Activated CD8-positive, alpha-beta memory T cell treated with anti-CD3 and anti-CD28 coated beads, Interleukin-2, amount 50 U/mL, for 1 hour (primary cell): ENCODE measurements around the gene CDK19.
"Not testable (repeated sequence)": the region's sequence is repeated elsewhere in the genome, so short reads cannot be mapped to it uniquely, and the experiment has no call there.

ENCODE experiments used
- DNase-seq: peaks from one replicate; pipeline ENCODE4 v3.0.0-alpha.2; 2020; ENCODE audit errors: extremely low read depth

Gene CDK19

DNA sequence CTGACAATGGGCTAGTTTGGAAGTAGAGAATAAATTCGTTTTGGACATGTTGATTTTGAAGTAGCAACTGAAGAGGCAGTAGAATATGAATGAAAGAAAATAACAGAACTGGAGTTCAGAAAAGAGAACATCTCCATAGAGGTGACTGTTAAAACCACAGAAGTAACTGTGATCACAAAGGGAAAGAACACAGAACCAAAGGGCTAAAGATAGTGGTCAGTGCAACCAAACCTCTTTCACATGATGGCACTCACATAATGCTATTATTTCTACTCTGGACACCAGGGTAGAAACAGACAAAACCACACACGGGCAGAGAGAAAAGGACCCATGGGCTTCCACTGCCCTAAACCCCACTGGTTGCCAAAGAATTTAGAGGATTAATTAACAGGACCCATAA is 58.5 kb downstream of the CDK19 start:
- DNase-seq, result no peak

DNA sequence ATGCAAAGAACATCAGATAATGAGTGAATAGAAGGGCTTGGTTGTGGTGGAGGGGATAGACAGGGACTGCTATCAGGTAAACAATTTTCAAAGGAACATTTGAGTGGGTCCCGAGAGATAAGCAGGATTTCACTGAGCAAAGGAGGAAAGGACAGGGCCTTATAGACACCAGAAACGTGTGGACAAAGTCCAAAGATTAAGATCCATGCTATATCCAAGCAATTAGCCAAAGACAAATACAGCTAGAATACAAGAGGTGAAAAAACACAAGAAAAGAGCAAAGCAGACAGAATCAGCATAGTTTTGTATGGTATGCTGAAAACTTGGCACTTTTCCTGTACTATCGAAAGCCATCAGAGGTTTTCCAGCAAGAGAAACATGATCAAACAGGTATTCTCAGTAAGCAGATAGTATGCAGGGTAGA is 59.8 kb downstream of the CDK19 start:
- DNase-seq, result no peak

DNA sequence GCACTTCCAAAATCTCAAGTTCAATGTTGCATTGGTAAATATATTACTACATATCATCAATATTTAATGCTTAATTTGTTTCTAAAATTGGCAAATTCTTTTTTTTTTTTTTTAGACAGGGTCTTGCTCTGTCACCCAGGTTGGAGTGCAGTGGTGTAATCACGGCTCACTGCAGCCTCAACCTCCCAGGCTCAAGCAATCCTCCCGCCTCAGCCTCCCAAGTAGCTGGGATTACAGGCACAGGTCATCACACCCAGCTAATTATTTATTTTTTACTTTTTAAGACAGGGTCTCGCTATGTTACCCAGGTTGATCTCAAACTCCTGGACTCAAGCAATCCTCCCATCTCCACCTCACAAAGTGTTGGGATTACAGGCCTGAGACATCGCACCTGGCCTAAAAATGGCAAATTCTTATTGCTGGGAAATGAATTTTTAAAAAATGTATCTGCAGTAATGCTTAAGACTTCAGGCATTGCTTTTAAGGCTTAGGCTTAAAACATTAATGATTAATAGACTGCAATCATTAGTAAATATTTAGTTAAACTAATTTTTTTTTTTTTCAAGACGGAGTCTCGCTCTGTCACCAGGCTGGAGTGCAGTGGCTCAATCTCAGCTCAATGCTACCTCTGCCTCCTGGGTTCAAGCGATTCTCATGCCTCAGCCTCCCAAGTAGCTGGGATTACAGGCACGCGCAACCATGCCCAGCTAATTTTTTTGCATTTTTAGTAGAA is 61.2 kb downstream of the CDK19 start:
- DNase-seq, result not testable (repeated sequence)

DNA sequence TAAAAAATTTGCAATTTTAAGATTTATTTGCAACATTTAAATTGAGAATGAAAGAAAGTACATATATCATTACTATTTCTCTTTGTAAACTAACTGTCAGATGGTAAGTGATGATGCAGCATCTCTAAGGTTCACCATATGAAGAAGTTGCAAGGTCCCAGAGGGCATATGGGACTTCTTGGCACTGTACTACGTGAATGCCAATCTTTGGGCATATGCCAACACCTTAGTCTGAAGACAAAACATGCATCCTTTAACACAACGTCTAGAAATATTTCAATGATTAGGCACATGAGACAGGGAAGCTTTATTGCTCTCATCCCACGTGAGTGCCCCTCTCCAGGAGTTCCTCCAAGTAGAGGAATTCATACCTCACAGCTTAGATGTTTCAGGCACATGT is 66.8 kb downstream of the CDK19 start:
- no peak for DNase-seq

DNA sequence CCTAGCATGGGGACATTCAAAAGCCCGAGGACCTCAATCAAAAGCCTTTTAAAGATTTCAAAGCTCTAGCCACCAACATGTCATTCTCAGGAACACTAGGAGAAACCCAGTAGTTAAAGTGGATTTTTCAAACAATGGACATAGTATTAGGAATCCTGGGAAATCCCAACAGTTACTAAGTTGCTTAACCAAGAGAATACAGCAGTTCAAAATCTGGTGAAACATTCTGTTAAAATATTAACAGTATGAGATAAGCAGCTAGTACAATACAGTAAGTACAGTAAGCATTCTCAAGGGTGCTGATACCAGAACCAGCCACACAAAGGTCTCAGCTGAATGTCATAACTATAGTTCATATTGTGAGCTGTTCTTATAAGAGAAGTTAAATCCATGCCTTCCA is 68.6 kb downstream of the CDK19 start:
- no peak for DNase-seq

DNA sequence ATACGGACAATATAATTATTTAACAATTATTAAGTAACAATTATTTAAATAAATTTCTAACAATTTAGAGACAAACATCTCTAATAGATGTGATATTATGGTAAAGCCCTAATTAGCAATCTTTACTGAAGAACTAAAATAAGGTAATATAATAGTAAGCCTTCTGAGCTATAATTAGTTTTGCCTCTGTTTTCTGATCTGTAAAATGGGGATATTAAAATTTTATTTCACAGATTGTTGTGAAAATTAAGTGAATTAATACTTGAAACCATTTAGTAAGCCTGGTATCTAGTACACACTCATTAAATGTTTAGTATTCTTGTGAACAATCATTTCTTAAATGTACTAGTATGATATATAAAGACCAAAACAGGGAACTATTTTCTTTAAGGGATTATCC is 70.3 kb downstream of the CDK19 start:
- no peak for DNase-seq

DNA sequence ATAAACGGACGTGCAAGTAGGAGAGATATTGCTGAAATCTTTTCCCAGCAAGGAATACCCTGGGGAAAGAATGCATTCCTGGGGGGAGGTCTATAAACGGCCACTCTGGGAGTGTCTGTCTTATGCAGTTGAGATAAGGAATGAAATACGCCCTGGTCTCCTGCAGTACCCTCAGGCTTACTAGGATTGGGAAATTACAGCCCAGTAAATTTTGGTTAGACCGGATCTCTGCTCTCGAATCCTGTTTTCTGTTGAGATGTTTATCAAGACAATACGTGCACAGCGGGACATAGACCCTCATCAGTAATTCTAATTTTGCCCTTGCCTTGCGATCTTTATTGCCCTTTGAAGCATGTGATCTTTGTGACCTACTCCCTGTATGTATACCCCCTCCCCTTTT is 72.7 kb downstream of the CDK19 start:
- DNase-seq, result not testable (repeated sequence)

DNA sequence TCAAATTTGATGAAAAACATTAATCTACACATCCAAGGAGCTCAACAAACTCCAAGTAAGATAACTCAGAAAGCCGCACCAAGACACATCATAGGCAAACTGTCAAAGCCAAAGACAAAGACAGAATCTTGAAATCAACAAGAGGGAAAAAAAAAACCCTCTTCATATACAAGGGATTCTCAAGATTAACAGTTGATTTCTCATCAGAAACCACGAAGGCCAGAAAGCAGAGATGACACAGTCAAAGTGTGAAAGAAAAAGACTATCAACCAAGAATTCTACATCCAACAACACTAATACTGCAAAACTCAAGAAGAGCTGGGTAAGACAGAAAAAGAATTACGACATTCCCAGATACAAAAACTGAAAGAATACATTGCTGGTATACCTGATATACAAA is 73.8 kb downstream of the CDK19 start:
- DNase-seq, result no peak

DNA sequence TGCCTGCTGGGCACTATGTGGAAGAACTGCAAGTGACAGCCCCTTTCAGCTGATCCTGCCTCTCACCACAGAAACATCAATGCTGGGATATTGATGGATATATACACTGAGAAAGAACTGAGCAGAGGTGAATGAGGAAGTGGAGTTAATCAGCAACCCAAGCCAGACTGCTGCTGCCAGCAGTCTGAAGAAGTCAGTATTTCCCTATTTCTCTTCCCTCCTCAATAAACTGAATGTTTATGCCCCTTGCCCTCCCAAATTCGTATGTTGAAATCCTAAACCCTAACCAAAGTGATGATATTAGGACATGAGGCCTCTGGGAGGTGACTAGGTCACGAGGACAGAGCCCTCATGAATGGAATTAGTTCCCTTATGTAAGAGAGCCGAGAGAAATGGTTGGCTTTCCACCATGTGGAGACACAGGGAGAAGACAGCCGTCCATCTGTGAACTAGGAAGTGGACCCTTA is 76.3 kb downstream of the CDK19 start:
- DNase-seq, result no peak

DNA sequence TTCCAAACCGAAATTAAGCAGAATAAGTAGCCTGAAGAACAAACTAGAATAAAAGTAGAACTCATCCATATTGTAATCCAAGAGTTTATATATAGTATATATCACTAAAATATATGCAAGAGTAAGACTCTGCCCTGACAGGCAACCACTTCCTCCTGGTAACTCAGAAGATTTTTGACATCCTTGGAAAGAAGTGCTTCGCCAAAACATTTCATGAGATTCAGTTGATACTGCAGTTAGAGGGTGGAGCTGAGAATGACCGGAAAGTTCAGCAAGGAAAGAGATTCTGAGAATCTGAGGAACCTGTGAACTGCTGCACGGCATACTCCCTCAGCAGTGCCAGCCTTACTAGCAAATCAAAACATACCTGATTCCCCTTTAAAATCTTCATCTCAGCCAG is 79.6 kb downstream of the CDK19 start:
- DNase-seq, result no peak

DNA sequence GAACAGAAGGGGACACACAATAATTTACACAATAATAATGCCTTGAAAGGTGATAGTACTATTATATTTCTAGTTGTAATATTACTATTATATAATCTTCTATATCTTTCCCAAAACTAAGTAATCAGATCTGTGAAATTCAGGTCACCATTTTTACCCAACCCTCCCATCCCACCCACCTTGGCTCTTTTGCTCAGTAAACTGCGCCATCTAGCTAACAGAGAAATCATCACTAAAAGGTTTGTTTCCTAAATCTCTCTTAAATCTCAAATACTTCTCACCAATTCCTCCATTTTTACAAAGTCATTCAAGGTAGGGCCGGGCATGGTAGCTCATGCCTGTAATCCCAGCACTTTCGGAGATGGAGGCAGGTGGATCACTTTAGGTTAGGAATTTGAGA is 83.4 kb downstream of the CDK19 start:
- DNase-seq, result no peak

DNA sequence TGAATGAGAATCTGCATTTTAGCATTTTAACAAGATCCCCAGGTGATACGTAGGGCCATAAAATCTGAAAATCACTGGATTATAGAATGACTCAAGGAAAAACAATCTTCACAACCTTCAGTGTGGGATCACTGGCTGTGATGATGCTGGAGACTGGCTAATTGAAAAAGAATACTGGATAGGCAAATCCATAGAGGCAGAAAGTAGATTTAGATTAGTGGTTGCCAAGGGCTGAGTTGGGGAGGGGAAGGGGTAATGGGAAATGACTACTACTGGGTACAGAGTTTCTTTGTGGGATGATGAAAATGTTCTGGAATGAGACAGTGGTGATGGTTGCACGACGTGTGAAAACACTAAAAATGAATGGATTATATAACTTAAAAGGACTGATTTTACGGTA is 84.1 kb downstream of the CDK19 start:
- DNase-seq, result no peak

DNA sequence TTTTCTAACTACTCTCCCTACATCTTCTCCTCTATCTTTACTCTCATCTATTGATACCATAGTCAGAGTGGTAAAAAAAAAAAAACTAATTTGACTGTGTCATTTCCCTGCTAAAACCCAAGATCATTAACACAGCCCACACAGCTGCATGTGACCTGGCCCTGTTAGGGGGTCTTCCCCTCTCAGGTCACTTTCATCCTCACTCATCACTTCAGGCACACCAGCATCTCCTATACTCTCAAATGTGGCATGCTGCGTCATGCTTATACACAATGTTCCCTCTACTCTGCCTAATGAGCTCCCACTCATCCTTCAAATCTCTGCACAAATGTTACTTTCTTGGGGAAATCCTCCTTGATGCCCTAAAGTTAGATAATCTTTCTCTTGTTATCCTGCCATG is 86.8 kb downstream of the CDK19 start:
- DNase-seq, result no peak

DNA sequence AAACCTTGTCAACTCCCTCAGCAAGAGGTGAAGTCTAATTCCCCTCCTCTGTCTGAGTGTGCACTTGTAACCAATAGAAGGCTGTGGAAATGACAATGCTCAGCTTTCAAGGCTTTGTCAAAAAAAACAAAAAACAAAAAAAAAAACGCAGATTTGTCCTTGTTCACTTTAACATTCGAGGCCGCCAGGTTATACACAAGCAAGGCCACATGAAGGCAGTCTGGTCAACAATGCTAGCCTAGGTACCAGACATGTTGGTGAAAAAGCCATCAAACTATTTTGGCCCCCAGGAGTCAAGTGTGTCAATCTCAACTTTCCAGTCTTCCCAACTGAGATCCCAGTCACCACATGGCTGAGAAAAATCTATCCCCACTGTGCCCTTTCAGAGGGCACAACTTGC is 92.3 kb downstream of the CDK19 start:
- no peak for DNase-seq

DNA sequence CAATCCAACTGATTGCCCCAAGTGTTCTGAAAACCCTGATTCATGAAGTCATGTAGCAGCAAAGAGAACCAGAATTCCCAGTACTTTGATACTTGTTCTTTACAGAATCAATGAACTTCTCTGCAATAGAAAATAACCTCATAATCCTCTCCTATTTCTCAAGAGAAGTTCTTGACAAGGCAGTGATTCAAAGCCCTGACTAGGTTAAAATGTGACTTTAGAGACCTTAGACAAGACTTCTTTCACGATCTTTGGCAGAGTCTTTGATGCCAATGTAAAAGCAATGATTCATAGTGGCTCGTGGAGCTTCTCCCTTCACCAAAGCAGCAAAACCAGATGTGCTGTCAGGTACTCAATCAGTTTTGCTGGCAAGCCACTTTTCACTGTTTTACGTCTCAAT is 95.2 kb downstream of the CDK19 start:
- DNase-seq, result no peak

DNA sequence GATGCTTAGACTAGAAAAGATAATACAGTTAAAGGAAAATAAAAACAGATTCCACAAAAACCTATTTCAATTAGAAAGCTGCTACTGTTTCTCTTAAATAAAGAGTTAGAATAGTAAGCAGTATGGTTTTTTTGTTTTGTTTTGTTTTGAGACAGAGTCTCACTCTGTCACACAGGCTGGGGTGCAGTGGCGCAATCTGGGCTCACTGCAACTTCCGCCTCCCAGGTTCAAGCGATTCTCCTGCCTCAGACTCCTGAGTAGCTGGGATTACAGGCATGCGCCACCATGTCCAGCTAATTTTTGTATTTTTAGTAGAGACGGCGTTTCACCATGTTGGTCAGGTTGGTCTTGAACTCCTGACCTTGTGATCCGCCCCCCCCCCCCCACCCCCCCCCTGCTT is 95.7 kb downstream of the CDK19 start:
- not testable (repeated sequence) for DNase-seq

DNA sequence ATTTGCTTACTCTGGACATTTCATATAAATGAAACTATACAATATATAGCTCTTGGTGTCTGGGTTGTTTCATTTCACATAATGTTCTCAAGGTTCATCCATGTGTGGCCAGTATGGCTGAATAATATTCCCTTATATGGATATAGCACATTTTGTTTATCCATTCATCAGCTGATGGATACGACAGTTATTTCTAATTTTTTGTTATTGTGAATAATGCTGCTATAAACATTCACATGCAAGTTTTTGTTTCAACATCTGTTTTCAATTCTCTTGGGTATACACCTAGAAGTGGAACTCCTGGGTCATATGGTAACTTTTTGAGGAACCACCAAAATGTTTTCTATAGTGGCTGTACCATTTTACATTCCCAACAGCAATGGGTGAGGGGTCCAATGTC is 101.1 kb downstream of the CDK19 start:
- DNase-seq, result no peak

DNA sequence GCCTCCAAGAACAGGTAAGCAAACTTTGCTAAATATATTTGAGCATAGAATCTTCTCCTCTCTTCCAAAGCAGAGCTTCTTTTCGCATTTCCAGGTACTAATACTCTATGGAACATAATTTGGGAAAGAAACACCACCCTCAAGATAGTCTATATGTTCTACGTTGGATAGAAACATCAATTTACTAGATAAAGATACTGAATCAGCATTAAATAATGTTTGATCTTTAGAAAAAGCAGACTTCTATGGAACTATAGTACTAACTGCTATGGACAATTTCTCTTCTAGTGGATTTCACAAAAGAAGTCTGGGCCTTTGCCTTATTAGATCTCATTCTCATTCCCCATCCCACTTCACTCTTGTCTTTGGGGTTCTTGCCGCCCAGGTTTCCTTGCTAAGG is 103.0 kb downstream of the CDK19 start:
- no peak for DNase-seq

DNA sequence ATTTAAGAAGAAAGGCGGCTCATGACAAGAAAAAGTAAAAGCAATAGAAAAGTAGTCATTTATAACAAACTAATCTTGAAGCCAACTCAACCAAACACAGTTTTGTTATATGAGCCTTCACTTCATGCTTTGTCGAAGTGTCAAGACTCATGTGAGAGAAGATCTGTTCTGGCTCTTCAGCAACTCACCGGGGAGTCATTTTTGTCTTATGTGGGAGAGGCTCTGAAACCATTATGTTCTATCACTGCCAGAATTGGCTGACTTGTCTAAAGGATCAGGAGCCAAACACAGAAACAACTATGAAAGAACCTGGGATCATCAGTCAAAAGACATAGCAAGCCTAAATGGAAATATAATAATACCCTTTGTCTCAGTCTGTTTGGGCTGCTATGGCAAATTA is 105.2 kb downstream of the CDK19 start:
- DNase-seq, result no peak

DNA sequence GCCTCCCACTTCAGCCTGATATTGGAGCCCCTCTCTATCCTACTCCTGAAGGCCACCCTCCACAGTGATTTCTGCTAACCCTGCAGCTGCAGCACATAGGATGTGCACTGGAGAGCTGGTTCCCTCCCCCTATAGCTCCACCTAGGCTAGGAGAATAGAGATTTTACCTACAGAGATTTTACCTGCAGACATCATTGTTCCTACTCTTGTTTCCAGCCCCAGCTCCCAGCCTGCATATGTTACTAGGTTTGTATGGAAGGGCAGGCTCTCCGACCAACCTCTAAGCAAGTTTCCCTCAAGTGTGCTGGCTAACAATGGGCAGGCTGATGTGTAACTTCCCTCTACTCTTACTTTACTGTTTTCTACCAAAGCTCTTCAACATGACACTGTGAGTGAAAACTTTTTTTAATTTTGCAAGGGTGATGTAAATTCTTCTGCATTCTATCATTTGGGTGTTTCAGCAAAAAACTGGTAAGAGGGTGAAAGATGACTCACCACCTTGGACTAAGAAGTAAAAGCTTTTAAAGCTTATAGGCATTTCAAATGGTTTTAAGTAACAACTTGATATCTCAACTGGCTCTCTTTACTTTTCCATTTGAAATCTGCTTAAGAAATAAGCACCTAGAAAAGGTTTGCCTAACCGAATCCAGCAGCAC is 106.8 kb downstream of the CDK19 start:
- no peak for DNase-seq

DNA sequence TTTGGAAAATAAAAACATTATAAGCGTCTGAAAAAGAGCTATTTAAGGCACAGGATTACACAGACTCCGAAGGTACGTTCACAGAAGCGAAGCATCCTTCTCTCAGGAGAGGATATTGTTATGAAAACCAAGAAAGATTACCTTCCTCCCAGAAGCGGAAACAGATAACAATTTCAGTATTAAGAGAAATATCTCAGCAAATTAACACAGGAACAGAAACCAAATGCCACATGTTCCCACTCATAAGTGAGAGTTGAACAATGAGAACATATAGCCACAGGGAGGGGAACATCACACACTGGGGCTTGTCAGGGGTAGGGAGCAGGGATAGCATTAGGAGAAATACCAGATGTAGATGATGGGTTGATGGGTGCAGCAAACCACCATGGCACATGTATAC is 109.7 kb downstream of the CDK19 start:
- no peak for DNase-seq

DNA sequence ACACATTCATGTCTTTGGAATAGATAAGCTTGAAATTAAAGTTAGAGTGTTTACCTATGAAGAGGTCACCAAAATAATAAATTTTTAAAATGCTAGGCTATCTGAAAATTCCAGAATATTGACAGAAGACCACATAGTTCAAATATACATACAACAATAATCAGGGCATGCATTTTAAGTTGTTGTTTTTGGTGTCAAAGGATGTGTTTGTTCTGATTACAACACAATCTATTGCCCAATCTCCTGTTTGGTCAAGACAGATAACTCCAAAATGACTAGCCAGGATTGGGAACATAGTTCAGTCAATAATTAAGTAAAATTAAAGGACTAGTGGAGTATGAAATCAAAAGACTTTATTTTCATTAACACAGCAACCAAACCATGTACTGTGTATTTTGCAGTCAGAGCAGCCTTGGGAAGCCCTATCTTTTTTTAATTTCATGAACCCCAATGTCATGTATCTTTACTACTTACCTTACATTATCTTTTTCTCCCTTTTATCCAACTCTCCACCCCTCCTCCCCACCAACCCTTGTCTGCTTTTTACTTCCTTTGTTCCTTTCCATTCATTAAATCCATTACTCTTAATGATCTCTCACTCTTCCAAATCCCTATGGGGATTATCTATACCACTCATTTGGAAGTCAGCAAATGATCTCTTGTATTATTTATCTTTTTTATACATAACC is 111.2 kb downstream of the CDK19 start:
- DNase-seq, result no peak
